PC-3 (cell line): ENCODE results near the gene PLA2G2F. TPM values are rescaled to one million over a fixed set of nuclear protein-coding genes. Genes with fewer than 3 reads are reported as not detected.

Experiments used
- ATAC-seq: fragments of 200-7000 bp; cut with Tn5 transposase; 2 replicates; pipeline ENCODE4 v1.9.1; 2020; ENCODE audit warnings: mild to moderate bottlenecking, moderate library complexity
- BruUV-seq: library from RNA; stranded (reverse); fragments of 400-500 nt; replicated peaks from 2 replicates; lab custom pipeline; 2021; lab: Mats Ljungman, UMichigan
- CTCF ChIA-PET: fragments of 300-600 bp; sonication (Branson Sonifier 250); formaldehyde crosslinking; loops from one replicate; lab custom pipeline; 2022; ENCODE audit warnings: antibody characterized with exemption; lab: Charles Lee
- POLR2A ChIA-PET: fragments of 300-600 bp; sonication (Branson Sonifier 250); formaldehyde crosslinking; loops from one replicate; lab custom pipeline; 2022; ENCODE audit warnings: antibody characterized with exemption; ENCODE audit not compliant: unreplicated experiment; lab: Charles Lee
- DNase-seq: peaks from one replicate; pipeline ENCODE4 v3.0.0-alpha.2; 2015
- H2AFZ ChIP-seq: fragments of 300-600 bp; sonication (generic); 2 replicates; pipeline ENCODE4 v1.6.0; 2016; ENCODE audit warnings: antibody characterized with exemption, low read length
- H3F3A ChIP-seq: fragments of 300-600 bp; sonication (generic); one replicate; pipeline ENCODE4 v1.6.0; 2017; ENCODE audit warnings: antibody characterized with exemption, low read length, control low read depth, mild to moderate bottlenecking; ENCODE audit not compliant: unreplicated experiment
- H3K27ac ChIP-seq: fragments of 300-600 bp; sonication (generic); 2 replicates; pipeline ENCODE4 v1.5.1; 2016; ENCODE audit warnings: mild to moderate bottlenecking, low read length
- H3K27me3 ChIP-seq: fragments of 300-600 bp; sonication (generic); 2 replicates; pipeline ENCODE4 v1.6.1; 2016; ENCODE audit warnings: low read length, mixed read lengths
- H3K36me3 ChIP-seq: fragments of 300-600 bp; sonication (generic); 2 replicates; pipeline ENCODE4 v1.6.1; 2016; ENCODE audit warnings: low read depth, mixed run types, low read length, mixed read lengths
- H3K4me1 ChIP-seq: fragments of 300-600 bp; sonication (generic); 2 replicates; pipeline ENCODE4 v1.5.1; 2016; ENCODE audit warnings: low read length; ENCODE audit not compliant: insufficient read depth
- H3K4me2 ChIP-seq: fragments of 300-600 bp; sonication (generic); 2 replicates; pipeline ENCODE4 v1.6.0; 2016; ENCODE audit warnings: low read length
- H3K4me3 ChIP-seq: fragments of 300-600 bp; sonication (generic); 2 replicates; pipeline ENCODE4 v1.5.1; 2016; ENCODE audit warnings: mild to moderate bottlenecking, low read length, mixed read lengths
- H3K79me2 ChIP-seq: fragments of 300-600 bp; sonication (generic); 2 replicates; pipeline ENCODE4 v1.6.1; 2017; ENCODE audit warnings: low read length, mixed read lengths
- H3K9ac ChIP-seq: fragments of 300-600 bp; sonication (generic); 2 replicates; pipeline ENCODE4 v1.6.0; 2016; ENCODE audit warnings: mild to moderate bottlenecking, low read length
- H3K9me2 ChIP-seq: fragments of 300-600 bp; sonication (generic); replicated peaks from 2 replicates; pipeline ENCODE4 v1.6.1; 2016; ENCODE audit warnings: mixed run types, low read length, mixed read lengths
- H3K9me3 ChIP-seq: fragments of 300-600 bp; sonication (generic); 2 replicates; pipeline ENCODE4 v1.6.1; 2016; ENCODE audit warnings: low read length, mixed read lengths
- H4K20me1 ChIP-seq: fragments of 300-600 bp; sonication (generic); 2 replicates; pipeline ENCODE4 v1.6.1; 2016; ENCODE audit warnings: low read length, mixed read lengths
- EZH2 ChIP-seq: fragments of 300-600 bp; sonication (generic); IDR thresholded peaks from one replicate; pipeline ENCODE4 v1.6.1; 2017; ENCODE audit warnings: antibody characterized with exemption, mild to moderate bottlenecking, low read length; ENCODE audit not compliant: unreplicated experiment
- EZH2phosphoT487 ChIP-seq: fragments of 300-600 bp; sonication (generic); IDR thresholded peaks from 2 replicates; pipeline ENCODE4 v1.6.1; 2018; ENCODE audit warnings: mild to moderate bottlenecking, antibody characterized with exemption, low read length, borderline replicate concordance
- intact Hi-C: fragments of 100-400 bp; cut with micrococcal nuclease; formaldehyde crosslinking; loops from 2 replicates; pipeline ENCODE4 v1.9.0; 2023
- total RNA-seq: library from RNA; depleted of rRNA; stranded (reverse); fragments of >200 nt; gene quantifications from 2 replicates; pipeline ENCODE4 v1.2.3, GENCODE V29; 2014
- TF ChIP-seq, protein P1 (sequence below): fragments of 300-600 bp; sonication (generic); conservative IDR thresholded peaks from 2 replicates; pipeline ENCODE4 v1.5.1; 2017; ENCODE audit warnings: antibody characterized with exemption, low read depth, mild to moderate bottlenecking, low read length

The PLA2G2F gene
- total RNA-seq, 1 experiment from 2014 or later: 0.18 TPM

GRCh38 chr1:20194757-20195461, 55.8 kb downstream of the PLA2G2F start:
- CTCF ChIA-PET: no interaction called here

GRCh38 chr1:20195462-20195780, 56.3 kb downstream of the PLA2G2F start:
- Histone ChIP-seq H3K4me2 (no peak overlapping the region), H4K20me1 (no peaks in the 10 kb centered on the region), H2AFZ (no peak overlapping the region; the same call in 1 of the 2 replicates), H3K79me2 (no peaks in the 10 kb centered on the region), H3K9me3 (no peaks in the 10 kb centered on the region), H3K4me1 (peaks cover 46% of the 10 kb centered on the region), H3K27ac (peak overlapping the region; percentile 65; the same call in 1 of the 2 replicates), H3K4me3 (no peak overlapping the region), H3F3A (no peaks in the 10 kb centered on the region), H3K36me3 (no peaks in the 10 kb centered on the region), H3K27me3 (no peaks in the 10 kb centered on the region), H3K9me2 (no peaks in the 10 kb centered on the region), H3K9ac (no peak overlapping the region)
- POLR2A ChIA-PET: no interaction called here
- no peak for DNase-seq
- no TSS peak for BruUV-seq
- TF ChIP-seq EZH2 (no peak), EZH2phosphoT487 (no peak)
- TF ChIP-seq, protein P1, sequence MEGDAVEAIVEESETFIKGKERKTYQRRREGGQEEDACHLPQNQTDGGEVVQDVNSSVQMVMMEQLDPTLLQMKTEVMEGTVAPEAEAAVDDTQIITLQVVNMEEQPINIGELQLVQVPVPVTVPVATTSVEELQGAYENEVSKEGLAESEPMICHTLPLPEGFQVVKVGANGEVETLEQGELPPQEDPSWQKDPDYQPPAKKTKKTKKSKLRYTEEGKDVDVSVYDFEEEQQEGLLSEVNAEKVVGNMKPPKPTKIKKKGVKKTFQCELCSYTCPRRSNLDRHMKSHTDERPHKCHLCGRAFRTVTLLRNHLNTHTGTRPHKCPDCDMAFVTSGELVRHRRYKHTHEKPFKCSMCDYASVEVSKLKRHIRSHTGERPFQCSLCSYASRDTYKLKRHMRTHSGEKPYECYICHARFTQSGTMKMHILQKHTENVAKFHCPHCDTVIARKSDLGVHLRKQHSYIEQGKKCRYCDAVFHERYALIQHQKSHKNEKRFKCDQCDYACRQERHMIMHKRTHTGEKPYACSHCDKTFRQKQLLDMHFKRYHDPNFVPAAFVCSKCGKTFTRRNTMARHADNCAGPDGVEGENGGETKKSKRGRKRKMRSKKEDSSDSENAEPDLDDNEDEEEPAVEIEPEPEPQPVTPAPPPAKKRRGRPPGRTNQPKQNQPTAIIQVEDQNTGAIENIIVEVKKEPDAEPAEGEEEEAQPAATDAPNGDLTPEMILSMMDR: peak; percentile 40; the same call in 1 of the 2 replicates
- intact Hi-C loops: loop anchor here (1.0 kb wide), 1 partner anchor 29 kb away; no protein-coding TSS in a partner anchor
- CTCF ChIA-PET: no interaction called here
- no peak for ATAC-seq

More at GRCh38 chr1:20194757-20195461, 55.8 kb downstream of the PLA2G2F start:
- Histone ChIP-seq H3K4me2 (peak overlapping the region; percentile 59), H3K9me2 (no peaks in the 10 kb centered on the region), H4K20me1 (no peaks in the 10 kb centered on the region), H3K79me2 (no peaks in the 10 kb centered on the region), H3K27me3 (no peaks in the 10 kb centered on the region), H3K36me3 (no peaks in the 10 kb centered on the region), H3K9ac (no peak overlapping the region), H3K27ac (peak overlapping the region; percentile 65), H2AFZ (peak overlapping the region; percentile 63), H3K9me3 (no peaks in the 10 kb centered on the region), H3K4me3 (no peak overlapping the region), H3F3A (no peaks in the 10 kb centered on the region), H3K4me1 (peaks cover 46% of the 10 kb centered on the region)
- DNase-seq: peak; percentile 77
- TSS peak; percentile 44 for BruUV-seq
- TF ChIP-seq, protein P1: peak; percentile 94
- TF ChIP-seq EZH2 (no peak), EZH2phosphoT487 (no peak)
- POLR2A ChIA-PET: interaction anchor here (0.7 kb wide), 1 partner anchor 313 kb away, joined by 5 read pairs; the partner anchor contains the start of gene OTUD3
- ATAC-seq: peak; percentile 17
- intact Hi-C loops: loop anchor here (1.0 kb wide), 2 partner anchors 29 to 94 kb away; no protein-coding TSS in a partner anchor

- H3K4me1 ChIP-seq: peaks cover 46% of the 10 kb centered on the region
- no peaks in the 10 kb centered on the region for H3K9me2 ChIP-seq
- H3K36me3 ChIP-seq: no peaks in the 10 kb centered on the region
- POLR2A ChIA-PET: no interaction called here
- no peak for TF ChIP-seq EZH2phosphoT487
- TF ChIP-seq, protein P1: no peak
- no peak for TF ChIP-seq EZH2
- no peak overlapping the region for H3K9ac ChIP-seq
- no peaks in the 10 kb centered on the region for H3K79me2 ChIP-seq
- peak overlapping the region; percentile 45 for H3K4me2 ChIP-seq
- BruUV-seq: no TSS peak
- intact Hi-C loops: no loop called here
- no peaks in the 10 kb centered on the region for H4K20me1 ChIP-seq
- no peaks in the 10 kb centered on the region for H3F3A ChIP-seq
- DNase-seq (peak; percentile 21), ATAC-seq (peak; percentile 12)
- H3K27ac ChIP-seq: peak overlapping the region; percentile 41; the same call in 1 of the 2 replicates
- no peaks in the 10 kb centered on the region for H3K9me3 ChIP-seq
- no peaks in the 10 kb centered on the region for H3K27me3 ChIP-seq
- CTCF ChIA-PET: interaction anchor here (0.6 kb wide), 1 partner anchor 13 kb away, joined by 3 read pairs; no protein-coding TSS in a partner anchor
- no peak overlapping the region for H2AFZ ChIP-seq
- no peak overlapping the region for H3K4me3 ChIP-seq
Observed at GRCh38 chr1:20197329-20197791, 58.2 kb downstream of the PLA2G2F start.
